Measurements from ENCODE around the gene PRSS36.
"Not testable (repeated sequence)": the region's sequence is repeated elsewhere in the genome, so short reads cannot be mapped to it uniquely, and the experiment has no call there.

Gene PRSS36

DNA sequence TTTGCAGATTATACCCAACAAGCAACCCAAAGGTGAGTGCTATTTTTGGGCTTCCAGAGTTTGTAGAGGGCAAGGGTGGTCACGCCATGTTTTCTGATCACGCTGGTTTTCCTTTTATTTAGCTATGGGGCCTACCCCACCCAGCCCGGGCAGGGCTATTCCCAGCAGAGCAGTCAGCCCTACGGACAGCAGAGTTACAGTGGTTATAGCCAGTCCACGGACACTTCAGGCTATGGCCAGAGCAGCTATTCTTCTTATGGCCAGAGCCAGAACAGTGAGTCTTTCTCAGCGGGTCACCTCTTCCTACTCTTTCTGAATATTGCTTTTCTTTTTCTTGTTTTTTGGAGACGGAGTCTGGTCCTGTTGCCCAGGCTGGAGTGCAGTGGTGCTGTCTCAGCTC is 32.5 kb upstream of the PRSS36 start:
- Histone ChIP-seq H3K27me3 (ENCODE audit: control insufficient read depth in 1 of 2, insufficient read depth in 2 of 2, low read length in 2 of 2) (no peaks in the 10 kb centered on the region), H3K9ac (ENCODE audit: low read length) (no peak overlapping the region), H3K27ac (ENCODE audit: low read depth, low read length) (no peak overlapping the region), H3K9me3 (ENCODE audit: low read length) (no peaks in the 10 kb centered on the region), H3K36me3 (ENCODE audit: insufficient read depth, low read length) (peaks cover 49% of the 10 kb centered on the region), H3K4me1 (ENCODE audit: insufficient read depth, low read length) (peaks cover 35% of the 10 kb centered on the region), H3K4me3 (ENCODE audit: low read depth in 1 of 2, low read length in 2 of 2) (peak overlapping the region in 1 of 2 donors; percentile 36)

DNA sequence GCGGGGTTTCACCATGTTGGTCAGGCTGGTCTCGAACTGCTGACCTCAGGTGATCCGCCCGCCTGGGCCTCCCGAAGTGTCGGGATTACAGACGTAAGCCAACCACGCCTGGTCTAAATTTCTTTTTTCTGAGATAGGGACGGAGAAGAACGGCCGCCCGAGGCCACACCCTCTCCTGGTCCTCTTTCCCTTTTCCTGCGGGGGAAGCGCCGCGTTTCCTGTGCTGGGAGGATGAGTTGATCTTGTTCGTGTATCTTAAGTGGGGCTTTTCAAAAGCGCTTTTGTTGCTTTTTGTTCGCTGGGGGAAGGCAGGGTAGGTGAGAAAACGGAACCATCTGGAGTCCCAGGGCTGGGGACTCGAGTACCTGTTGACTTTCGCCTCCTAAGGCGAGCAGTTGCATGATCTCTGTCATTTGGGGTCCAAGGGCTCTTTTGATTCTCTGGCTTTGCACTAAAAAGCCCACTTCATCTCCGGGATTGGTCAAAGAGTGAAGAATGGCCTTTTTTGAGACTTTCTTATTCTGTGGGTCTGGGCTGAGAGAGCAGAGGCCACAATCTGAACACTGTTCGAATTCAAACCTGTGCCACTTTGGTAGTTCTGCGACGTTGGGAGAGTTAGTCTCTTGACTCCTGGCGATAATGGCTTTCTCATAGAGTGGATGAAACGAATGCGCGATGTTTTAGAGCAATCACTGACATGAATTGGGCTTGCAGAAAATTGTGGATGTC is 31.4 kb upstream of the PRSS36 start:
- no peaks in the 10 kb centered on the region for H3K27me3 ChIP-seq (ENCODE audit: control insufficient read depth in 1 of 2, insufficient read depth in 2 of 2, low read length in 2 of 2)
- peak overlapping the region; percentile 35 for H3K9ac ChIP-seq (ENCODE audit: low read length)
- no peaks in the 10 kb centered on the region for H3K9me3 ChIP-seq (ENCODE audit: low read length)
- H3K27ac ChIP-seq (ENCODE audit: low read depth, low read length), result peak overlapping the region; percentile 88
- H3K4me1 ChIP-seq (ENCODE audit: insufficient read depth, low read length), result peaks cover 35% of the 10 kb centered on the region
- H3K4me3 ChIP-seq (ENCODE audit: low read depth in 1 of 2, low read length in 2 of 2), result peak overlapping the region; percentile 65 to 92
- H3K36me3 ChIP-seq (ENCODE audit: insufficient read depth, low read length), result peaks cover 37% of the 10 kb centered on the region

DNA sequence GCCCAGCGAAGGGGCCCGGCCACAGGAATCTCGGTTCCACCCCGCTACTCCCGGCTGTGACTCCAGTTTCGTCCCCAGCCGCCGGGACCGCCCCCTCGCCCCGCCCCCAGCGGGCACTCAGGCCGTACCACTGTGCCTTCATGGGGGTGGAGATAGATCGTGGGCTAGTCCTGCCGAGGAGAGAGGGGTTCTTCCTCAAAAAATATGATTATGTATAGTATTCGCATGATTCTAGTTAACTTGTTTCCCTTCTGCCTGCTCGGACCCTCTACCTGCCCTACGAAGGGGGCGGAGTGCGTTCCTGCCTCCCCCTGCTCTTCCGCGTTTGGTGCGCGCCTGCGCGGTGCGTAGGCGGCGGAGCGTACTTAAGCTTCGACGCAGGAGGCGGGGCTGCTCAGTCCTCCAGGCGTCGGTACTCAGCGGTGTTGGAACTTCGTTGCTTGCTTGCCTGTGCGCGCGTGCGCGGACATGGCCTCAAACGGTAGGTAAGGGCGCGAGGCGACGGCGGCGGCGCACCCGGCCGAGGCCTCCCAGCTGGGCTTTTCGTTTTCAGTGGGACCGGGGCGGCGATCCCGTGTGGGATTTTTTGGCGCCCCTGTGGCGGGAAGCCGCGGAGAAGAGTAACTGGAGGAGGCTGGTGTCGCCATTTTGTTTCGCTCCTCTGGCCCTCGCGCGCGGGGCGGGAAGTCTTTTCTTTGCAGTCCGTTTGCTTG is 30.0 kb upstream of the PRSS36 start, which contains the start of gene FUS:
Gene FUS, plus strand, starts transcription at position 393 of the 713 bp plus-strand sequence. Its CDS starts 76 bp downstream, at position 469.
- H3K4me3 ChIP-seq (ENCODE audit: low read depth in 1 of 2, low read length in 2 of 2), result peak within 1 kb of the TSS; percentile 65 to 92
- no peaks in the 10 kb centered on the region for H3K9me3 ChIP-seq (ENCODE audit: low read length)
- peak within 1 kb of the TSS; percentile 88 for H3K27ac ChIP-seq (ENCODE audit: low read depth, low read length)
- peaks cover 35% of the 10 kb centered on the region for H3K4me1 ChIP-seq (ENCODE audit: insufficient read depth, low read length)
- no peaks in the 10 kb centered on the region for H3K27me3 ChIP-seq (ENCODE audit: control insufficient read depth in 1 of 2, insufficient read depth in 2 of 2, low read length in 2 of 2)
- peaks cover 24% of the 10 kb centered on the region for H3K36me3 ChIP-seq (ENCODE audit: insufficient read depth, low read length)
- peak within 1 kb of the TSS; percentile 99 for H3K9ac ChIP-seq (ENCODE audit: low read length)

DNA sequence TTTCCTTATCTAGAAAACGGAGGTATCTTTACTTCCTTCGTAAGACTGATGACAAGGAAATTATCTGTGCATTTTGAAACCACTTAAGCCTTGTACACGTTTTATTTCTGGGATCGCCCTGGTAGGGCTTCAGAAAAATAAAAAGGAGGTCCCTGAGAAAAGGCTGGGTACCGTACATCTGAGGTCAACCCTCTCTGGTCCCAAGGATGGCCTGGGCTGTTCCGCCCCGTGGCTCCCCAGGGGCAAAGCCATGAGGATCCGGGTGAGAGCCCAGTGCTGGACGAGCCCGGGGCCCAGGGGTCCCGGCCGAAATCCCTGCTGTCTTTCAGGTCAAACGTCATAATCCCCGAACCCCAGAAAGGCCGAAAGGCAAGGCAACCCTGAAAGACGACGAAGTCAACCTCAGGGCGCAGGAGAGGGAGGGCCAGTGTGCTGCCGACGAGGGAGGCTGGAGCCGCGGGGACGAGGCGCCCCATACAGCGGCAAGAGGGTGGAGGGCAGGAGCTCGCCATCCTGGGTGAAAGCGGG is 29.4 kb upstream of the PRSS36 start:
- peak overlapping the region; percentile 88 for H3K27ac ChIP-seq (ENCODE audit: low read depth, low read length)
- H3K4me3 ChIP-seq (ENCODE audit: low read depth in 1 of 2, low read length in 2 of 2), result peak overlapping the region; percentile 65 to 92
- no peaks in the 10 kb centered on the region for H3K27me3 ChIP-seq (ENCODE audit: control insufficient read depth in 1 of 2, insufficient read depth in 2 of 2, low read length in 2 of 2)
- H3K9ac ChIP-seq (ENCODE audit: low read length), result peak overlapping the region; percentile 99
- peaks cover 35% of the 10 kb centered on the region for H3K4me1 ChIP-seq (ENCODE audit: insufficient read depth, low read length)
- H3K36me3 ChIP-seq (ENCODE audit: insufficient read depth, low read length), result peaks cover 19% of the 10 kb centered on the region
- no peaks in the 10 kb centered on the region for H3K9me3 ChIP-seq (ENCODE audit: low read length)

DNA sequence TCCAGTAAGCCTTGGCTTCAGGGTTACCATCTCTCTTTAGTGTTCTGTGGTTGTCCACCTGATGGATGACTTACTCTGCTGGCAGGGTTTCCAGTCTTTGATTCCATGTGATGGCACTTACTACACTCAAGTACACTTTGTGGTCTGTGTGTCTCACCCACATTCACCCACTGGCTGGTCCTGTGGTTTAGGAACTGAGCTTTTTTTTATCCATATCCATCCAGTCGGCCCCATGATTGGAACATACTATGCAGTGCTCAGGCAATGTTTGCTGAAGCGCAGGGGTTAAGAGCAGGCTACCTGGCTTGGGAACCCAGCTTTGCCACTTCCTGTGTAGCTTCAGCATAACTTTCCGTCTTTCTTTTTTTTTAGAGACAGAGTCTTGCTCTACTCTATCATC is 27.3 kb upstream of the PRSS36 start:
- no peak overlapping the region for H3K9ac ChIP-seq (ENCODE audit: low read length)
- no peak overlapping the region for H3K4me3 ChIP-seq (ENCODE audit: low read depth in 1 of 2, low read length in 2 of 2)
- no peak overlapping the region for H3K27ac ChIP-seq (ENCODE audit: low read depth, low read length)
- no peaks in the 10 kb centered on the region for H3K9me3 ChIP-seq (ENCODE audit: low read length)
- H3K36me3 ChIP-seq (ENCODE audit: insufficient read depth, low read length), result no peaks in the 10 kb centered on the region
- H3K4me1 ChIP-seq (ENCODE audit: insufficient read depth, low read length), result peaks cover 15% of the 10 kb centered on the region
- H3K27me3 ChIP-seq (ENCODE audit: control insufficient read depth in 1 of 2, insufficient read depth in 2 of 2, low read length in 2 of 2), result no peaks in the 10 kb centered on the region

DNA sequence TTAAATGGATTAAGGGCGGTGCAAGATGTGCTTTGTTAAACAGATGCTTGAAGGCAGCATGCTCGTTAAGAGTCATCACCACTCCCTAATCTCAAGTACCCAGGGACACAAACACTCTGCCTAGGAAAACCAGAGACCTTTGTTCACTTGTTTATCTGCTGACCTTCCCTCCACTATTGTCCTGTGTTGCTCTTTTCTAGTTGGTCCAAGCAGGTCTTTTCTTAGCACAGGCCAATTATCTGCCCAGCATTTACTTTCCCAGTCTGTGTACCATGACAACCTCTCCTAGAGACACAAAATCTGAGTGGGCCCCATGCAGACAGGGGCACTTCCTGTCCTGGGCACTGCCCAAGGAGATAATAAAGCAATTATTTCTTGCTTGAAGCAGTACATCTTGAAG is 20.2 kb upstream of the PRSS36 start:
- not testable (repeated sequence) for H3K27me3 ChIP-seq (ENCODE audit: control insufficient read depth in 1 of 2, insufficient read depth in 2 of 2, low read length in 2 of 2); H3K9me3 ChIP-seq (ENCODE audit: low read length); H3K4me3 ChIP-seq (ENCODE audit: low read depth in 1 of 2, low read length in 2 of 2); H3K4me1 ChIP-seq (ENCODE audit: insufficient read depth, low read length); H3K27ac ChIP-seq (ENCODE audit: low read depth, low read length); H3K36me3 ChIP-seq (ENCODE audit: insufficient read depth, low read length); H3K9ac ChIP-seq (ENCODE audit: low read length)

DNA sequence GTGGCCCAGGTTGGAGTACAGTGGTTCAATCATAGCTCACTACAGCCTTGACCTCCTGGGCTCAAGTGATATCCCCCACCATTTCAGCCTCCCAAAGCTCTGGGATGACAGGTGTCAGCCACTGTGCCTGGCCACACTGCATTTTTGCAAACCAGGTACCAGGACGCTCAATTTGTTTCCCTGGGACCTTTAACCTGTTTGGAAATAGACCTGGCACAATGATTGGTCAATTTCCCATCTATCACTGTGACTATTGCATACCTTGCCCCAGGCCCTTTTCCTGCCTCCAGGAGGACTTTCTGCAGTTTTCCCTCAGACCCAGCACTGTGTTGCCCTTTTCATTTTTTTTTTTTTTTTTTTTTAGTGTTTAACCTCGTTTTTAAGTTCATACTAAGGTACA is 19.0 kb upstream of the PRSS36 start:
- H3K4me3 ChIP-seq (ENCODE audit: low read depth in 1 of 2, low read length in 2 of 2), result no peak overlapping the region
- no peak overlapping the region for H3K27ac ChIP-seq (ENCODE audit: low read depth, low read length)
- no peaks in the 10 kb centered on the region for H3K27me3 ChIP-seq (ENCODE audit: control insufficient read depth in 1 of 2, insufficient read depth in 2 of 2, low read length in 2 of 2)
- H3K4me1 ChIP-seq (ENCODE audit: insufficient read depth, low read length), result no peaks in the 10 kb centered on the region
- H3K9ac ChIP-seq (ENCODE audit: low read length), result no peak overlapping the region
- H3K36me3 ChIP-seq (ENCODE audit: insufficient read depth, low read length), result no peaks in the 10 kb centered on the region
- no peaks in the 10 kb centered on the region for H3K9me3 ChIP-seq (ENCODE audit: low read length)

DNA sequence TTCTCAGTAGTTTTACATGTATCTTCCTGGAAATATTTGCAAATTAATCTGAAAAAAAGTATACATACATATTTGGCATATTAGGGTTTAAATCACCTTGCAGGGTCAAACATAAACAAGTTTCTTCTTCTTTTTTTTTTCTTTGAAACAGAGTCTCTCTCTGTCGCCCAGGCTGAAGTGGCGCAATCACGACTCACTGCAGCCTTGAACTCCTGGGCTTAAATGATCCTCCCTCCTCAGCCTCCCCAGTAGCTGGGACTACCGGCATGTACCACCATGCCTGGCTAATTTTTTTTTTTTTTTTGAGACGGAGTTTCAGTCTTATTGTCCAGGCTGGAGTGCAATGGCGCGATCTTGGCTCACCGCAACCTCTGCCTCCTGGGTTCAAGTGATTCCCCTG is 17.4 kb upstream of the PRSS36 start:
- no peaks in the 10 kb centered on the region for H3K36me3 ChIP-seq (ENCODE audit: insufficient read depth, low read length)
- H3K27ac ChIP-seq (ENCODE audit: low read depth, low read length), result no peak overlapping the region
- H3K9me3 ChIP-seq (ENCODE audit: low read length), result no peaks in the 10 kb centered on the region
- no peak overlapping the region for H3K4me3 ChIP-seq (ENCODE audit: low read depth in 1 of 2, low read length in 2 of 2)
- no peak overlapping the region for H3K9ac ChIP-seq (ENCODE audit: low read length)
- H3K4me1 ChIP-seq (ENCODE audit: insufficient read depth, low read length), result no peaks in the 10 kb centered on the region
- no peaks in the 10 kb centered on the region for H3K27me3 ChIP-seq (ENCODE audit: control insufficient read depth in 1 of 2, insufficient read depth in 2 of 2, low read length in 2 of 2)

DNA sequence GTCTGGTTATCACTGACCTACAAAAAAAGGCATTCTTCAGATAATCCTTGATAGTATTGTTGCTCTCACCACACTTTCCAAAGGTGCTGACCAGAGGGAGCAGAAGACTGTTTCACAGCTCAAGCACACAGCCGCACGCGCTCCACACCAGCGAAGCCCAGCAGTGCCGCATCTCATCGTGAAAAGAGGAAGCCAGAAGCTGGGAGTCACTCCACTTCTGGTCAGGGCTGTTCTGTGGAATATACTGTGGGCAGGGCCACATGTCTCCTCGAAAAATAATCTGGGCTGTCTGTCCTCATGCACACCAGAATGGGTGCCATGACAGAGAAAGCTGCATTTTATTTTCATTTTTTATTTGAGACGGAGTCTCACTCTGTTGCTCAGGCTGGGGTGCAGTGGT is 7.3 kb upstream of the PRSS36 start:
- no peaks in the 10 kb centered on the region for H3K36me3 ChIP-seq (ENCODE audit: insufficient read depth, low read length)
- no peaks in the 10 kb centered on the region for H3K4me1 ChIP-seq (ENCODE audit: insufficient read depth, low read length)
- no peak overlapping the region for H3K9ac ChIP-seq (ENCODE audit: low read length)
- H3K27me3 ChIP-seq (ENCODE audit: control insufficient read depth in 1 of 2, insufficient read depth in 2 of 2, low read length in 2 of 2), result no peaks in the 10 kb centered on the region
- no peak overlapping the region for H3K4me3 ChIP-seq (ENCODE audit: low read depth in 1 of 2, low read length in 2 of 2)
- no peaks in the 10 kb centered on the region for H3K9me3 ChIP-seq (ENCODE audit: low read length)
- H3K27ac ChIP-seq (ENCODE audit: low read depth, low read length), result no peak overlapping the region

DNA sequence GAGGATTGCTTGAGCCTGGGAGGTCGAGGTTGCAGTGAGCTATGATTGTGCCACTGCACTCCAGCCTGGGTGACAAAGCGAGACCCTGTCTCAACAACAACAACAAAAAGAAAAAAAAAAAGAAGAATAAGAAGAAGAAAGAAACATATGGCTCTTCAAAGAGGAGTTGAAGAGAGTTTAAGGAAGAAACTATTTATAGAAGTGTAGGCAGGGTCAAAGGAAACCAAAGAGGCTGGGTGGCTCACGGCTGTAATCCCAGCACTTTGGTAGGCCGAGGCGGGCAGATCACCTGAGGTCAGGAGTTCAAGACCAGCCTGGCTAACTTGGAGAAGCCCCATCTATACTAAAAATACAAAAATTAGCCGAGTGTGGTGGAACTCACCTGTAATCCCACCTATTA is 1.1 kb upstream of the PRSS36 start:
- H3K4me1 ChIP-seq (ENCODE audit: insufficient read depth, low read length); H3K36me3 ChIP-seq (ENCODE audit: insufficient read depth, low read length); H3K9ac ChIP-seq (ENCODE audit: low read length); H3K9me3 ChIP-seq (ENCODE audit: low read length); H3K27ac ChIP-seq (ENCODE audit: low read depth, low read length); H3K4me3 ChIP-seq (ENCODE audit: low read depth in 1 of 2, low read length in 2 of 2): not testable (repeated sequence)
- H3K27me3 ChIP-seq (ENCODE audit: control insufficient read depth in 1 of 2, insufficient read depth in 2 of 2, low read length in 2 of 2), result peaks cover 4 to 12% of the 10 kb centered on the region in 2 donors

DNA sequence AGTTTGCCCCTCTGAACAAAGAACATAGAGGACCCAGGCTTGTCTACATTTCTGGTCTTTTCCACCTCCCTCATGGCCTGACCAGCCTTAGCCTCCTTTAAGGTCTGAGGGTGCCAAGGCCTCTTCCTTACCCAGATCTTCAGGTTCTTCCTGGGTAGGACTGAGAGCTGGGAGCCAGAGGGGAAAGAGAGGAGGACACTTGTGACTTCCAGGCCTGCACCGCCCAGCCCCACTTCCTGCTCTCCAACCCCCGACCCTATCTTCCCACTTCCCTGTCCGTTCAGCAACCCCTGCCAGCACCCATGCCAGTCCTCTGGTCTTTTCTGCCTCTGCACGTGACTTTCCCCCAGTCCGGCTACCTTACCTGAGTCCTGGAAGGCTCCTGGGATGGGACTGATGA is 534 bp downstream of the PRSS36 start:
- H3K9me3 ChIP-seq (ENCODE audit: low read length), result no peaks in the 10 kb centered on the region
- no peaks in the 10 kb centered on the region for H3K36me3 ChIP-seq (ENCODE audit: insufficient read depth, low read length)
- no peaks in the 10 kb centered on the region for H3K4me1 ChIP-seq (ENCODE audit: insufficient read depth, low read length)
- no peak overlapping the region for H3K4me3 ChIP-seq (ENCODE audit: low read depth in 1 of 2, low read length in 2 of 2)
- no peak overlapping the region for H3K27ac ChIP-seq (ENCODE audit: low read depth, low read length)
- H3K27me3 ChIP-seq (ENCODE audit: control insufficient read depth in 1 of 2, insufficient read depth in 2 of 2, low read length in 2 of 2), result peaks cover 4 to 12% of the 10 kb centered on the region in 2 donors
- no peak overlapping the region for H3K9ac ChIP-seq (ENCODE audit: low read length)
